AG10803 (cell line): Measurements from ENCODE around the gene CAMK1D.
A peak's percentile ranks its signal among the peaks of the same experiment; 100 is the strongest.

Experiments
- DNase-seq: peaks from one replicate; pipeline ENCODE4 v3.0.0; 2010; ENCODE audit warnings: low read depth
- H3K4me3 ChIP-seq: 2 replicates; pipeline ENCODE4 v1.5.1; 2011; ENCODE audit warnings: mild to moderate bottlenecking, low read length, control low read depth
- TF ChIP-seq, protein P1 (sequence below): conservative IDR thresholded peaks from 2 replicates; pipeline ENCODE4 v1.5.1; 2011; ENCODE audit warnings: mild to moderate bottlenecking, low read length, control low read depth, inconsistent platforms

Gene CAMK1D

DNA sequence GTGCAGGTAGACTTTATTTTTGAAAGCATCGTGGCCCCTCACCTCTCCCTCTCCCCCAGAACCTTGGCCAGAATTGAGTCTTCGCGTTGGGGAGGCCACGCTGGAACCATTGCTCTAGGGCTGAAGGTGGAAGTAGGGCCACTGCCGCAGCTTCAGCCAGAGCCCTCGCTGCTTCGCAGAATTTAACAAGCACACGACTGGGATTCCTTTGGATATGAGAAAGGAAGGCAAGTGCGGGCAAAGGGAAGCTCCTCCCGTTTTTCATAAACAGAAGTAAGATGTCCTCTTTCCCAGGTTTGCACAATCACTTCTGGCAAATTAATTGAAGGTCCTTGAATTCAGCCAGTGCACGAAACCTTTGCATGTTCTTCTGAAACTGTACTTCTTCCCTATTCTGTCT lies 484.1 kb downstream of the CAMK1D start:
- no peak for DNase-seq
- no peak overlapping the region for H3K4me3 ChIP-seq
- TF ChIP-seq, protein P1, sequence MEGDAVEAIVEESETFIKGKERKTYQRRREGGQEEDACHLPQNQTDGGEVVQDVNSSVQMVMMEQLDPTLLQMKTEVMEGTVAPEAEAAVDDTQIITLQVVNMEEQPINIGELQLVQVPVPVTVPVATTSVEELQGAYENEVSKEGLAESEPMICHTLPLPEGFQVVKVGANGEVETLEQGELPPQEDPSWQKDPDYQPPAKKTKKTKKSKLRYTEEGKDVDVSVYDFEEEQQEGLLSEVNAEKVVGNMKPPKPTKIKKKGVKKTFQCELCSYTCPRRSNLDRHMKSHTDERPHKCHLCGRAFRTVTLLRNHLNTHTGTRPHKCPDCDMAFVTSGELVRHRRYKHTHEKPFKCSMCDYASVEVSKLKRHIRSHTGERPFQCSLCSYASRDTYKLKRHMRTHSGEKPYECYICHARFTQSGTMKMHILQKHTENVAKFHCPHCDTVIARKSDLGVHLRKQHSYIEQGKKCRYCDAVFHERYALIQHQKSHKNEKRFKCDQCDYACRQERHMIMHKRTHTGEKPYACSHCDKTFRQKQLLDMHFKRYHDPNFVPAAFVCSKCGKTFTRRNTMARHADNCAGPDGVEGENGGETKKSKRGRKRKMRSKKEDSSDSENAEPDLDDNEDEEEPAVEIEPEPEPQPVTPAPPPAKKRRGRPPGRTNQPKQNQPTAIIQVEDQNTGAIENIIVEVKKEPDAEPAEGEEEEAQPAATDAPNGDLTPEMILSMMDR = no peak

DNA sequence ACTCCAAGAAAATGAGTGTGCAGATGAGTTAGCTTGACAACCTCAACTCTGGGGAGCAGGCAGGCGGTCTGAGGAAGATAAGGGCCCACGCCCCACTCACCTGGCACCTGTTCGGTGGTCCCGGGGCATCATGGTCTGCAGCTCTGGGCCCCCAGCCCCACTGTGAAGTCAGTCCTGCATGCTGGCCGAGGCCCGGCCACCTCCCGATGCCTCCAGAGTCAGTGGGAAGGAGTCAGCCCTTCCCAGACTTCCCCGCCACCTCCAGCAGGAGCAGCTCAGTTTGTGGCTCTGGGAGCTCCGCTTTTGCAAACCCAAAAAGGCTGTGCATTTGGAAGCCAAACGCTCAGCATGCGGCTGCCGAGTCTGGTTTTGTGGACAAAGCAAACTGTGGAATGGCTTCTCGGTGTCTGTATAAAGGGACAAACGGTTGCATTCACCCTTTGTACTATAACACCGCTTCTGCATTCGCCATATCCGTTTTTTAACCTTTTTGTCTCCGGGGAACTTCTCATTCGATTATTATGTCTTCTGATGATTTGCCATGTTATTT lies 484.8 kb downstream of the CAMK1D start:
- TF ChIP-seq, protein P1 = no peak
- DNase-seq = no peak
- H3K4me3 ChIP-seq = no peak overlapping the region

DNA sequence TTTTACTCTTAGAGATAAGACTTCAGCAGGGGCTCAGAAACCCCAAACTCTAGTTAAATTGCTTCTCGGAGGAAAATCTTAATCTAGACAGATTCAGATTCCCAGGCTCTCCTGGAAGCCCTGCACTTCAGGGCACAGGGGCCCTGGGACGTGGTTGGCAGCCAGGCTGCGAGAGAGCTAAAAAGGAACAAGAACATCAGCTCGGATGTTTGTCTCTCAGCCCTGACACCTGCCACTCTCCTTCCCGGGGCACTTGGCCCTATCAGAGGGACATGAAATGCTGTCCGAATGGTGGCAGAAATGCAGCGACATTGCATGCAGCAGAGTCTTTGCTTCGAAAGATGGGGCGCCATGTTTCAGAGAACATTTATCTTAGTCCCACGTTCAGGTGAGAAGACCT lies 485.4 kb downstream of the CAMK1D start:
- TF ChIP-seq, protein P1 = no peak
- no peak overlapping the region for H3K4me3 ChIP-seq
- DNase-seq = no peak

DNA sequence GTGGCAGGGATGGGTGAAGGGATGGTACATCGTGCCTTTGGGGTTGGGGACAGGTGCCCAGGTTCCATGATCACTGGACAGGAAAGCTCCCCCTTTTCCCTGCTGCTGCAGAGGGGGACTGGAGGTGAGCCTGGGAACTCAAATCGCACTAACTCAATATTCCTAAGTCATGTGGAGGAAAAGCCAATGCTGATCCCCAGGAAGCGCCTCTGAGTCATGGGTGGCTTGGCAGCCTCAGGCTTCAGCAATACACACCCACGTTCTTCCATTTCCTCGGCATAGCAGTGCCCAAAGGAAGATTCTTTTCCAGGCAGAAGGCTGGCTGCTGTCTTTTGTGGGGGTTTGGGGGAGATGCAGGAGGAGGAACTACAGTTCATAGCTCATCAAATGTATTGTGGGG lies 486.4 kb downstream of the CAMK1D start:
- no peak overlapping the region for H3K4me3 ChIP-seq
- TF ChIP-seq, protein P1 = no peak
- peak; percentile 50 for DNase-seq

DNA sequence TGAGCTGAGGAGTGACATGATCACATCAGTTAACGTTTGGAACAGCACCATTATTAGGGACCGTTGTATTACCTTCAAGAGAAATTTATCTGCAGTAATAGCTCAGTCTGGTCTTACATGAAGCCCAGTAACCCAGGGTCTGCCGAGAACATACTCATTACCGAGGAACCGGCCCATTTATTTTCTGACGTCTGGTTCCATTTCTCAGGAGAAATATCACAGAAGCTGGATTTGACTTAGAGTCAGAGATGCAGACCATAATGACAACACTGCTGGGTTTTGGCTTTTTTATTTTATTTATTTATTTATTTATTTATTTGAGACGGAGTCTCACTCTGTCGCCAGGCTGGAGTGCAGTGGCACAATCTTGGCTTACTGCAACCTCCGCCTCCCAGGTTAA lies 489.0 kb downstream of the CAMK1D start:
- TF ChIP-seq, protein P1 = no peak
- DNase-seq = no peak
- no peak overlapping the region for H3K4me3 ChIP-seq

DNA sequence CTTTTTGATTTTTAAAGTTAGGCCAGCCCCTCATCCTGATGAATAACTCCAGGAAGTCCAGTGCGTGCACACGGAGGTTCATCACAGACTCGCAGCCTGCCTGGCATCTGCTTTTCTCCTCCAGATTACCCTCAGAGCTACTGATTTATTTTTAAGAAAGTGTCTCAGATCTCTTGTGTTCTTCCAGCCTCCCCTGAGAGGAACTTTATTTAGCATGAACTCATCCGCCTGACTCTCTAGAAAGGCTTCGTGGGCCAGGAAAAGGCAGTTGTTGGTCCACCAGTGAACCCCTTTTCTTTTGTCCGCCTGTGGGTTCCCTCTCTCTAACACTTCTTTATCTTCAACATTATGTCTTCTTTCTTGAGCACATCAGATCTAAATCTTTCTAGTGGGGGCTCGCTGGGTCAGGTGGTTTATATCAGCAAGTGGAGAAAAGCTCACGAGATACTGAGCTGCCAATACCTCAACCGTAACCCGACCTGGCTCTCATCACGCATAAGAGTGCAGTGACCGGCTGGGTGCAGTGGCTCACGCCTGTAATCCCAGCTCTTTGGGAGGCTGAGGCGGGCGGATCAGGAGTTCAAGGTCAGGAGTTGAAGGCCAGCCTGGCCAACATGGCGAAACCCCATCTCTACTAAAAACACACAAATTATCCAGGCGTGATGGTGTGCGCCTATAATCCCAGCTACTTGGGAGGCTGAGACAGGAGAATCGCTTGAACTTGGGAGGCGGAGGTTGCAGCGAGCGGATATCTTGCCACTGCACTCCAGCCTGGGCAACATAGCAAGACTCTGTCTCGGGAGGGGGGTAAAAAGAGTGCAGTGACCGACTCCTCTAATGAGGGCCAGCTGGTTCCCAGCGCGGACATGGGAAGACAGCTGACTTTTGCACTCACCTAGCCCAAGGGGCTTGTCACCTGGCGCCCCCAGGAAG lies 489.9 kb downstream of the CAMK1D start:
- no peak overlapping the region for H3K4me3 ChIP-seq
- TF ChIP-seq, protein P1 = no peak
- no peak for DNase-seq

DNA sequence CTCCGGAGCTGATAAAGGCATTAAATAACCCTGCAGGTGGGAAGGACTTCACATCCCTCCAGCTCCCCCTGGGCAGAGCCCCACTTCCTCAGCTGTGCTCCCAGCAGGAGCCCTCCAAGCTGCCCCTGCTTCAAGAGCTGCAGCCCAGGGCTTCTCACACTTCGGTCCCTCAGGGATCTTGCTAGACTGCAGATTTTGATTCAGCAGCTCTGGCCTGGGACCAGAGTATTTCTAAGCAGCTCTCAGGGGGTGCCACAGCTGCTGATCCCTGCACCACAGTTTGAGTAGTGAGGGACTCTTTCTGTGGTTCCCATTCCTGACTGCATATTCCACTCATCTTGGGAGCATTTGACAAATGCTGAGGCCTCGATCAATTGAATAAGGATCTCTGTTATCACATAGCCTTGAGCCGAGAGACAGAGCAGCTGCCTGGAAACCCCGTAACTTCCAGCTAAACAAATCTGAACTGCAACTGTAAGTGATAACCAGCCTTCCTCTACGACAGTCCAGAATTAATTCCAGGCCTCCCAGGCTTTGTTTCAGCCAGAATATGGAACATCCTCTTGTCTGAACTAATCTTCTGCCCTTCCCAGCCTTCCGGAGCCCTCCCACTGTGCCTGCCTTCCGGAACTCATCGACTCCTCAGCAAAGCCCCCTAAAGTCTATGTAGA lies 490.7 kb downstream of the CAMK1D start:
- DNase-seq = no peak
- TF ChIP-seq, protein P1 = no peak
- no peak overlapping the region for H3K4me3 ChIP-seq
